Activated naive CD8-positive, alpha-beta T cell treated with anti-CD3 and anti-CD28 coated beads, Interleukin-2, amount 10 ng/mL, durations not matched to agents 7 days and 5 days (primary cell): ENCODE results near the gene MT2A. TPM values are rescaled to one million over a fixed set of nuclear protein-coding genes. Genes with fewer than 3 reads are reported as not detected.

Experiments used
- ATAC-seq: fragments of 150-1000 bp; cut with Tn5 transposase; one replicate; pipeline ENCODE4 v1.10.0; 2021; ENCODE audit warnings: low read depth, moderate library complexity
- POLR2A ChIA-PET: fragments of 350-600 bp; sonication (Branson Sonifier 250); formaldehyde crosslinking; loops from one replicate; lab custom pipeline; 2021; ENCODE audit warnings: antibody characterized with exemption; lab: Charles Lee
- DNase-seq: peaks from one replicate; pipeline ENCODE4 v3.0.0; 2021
- H3K27ac Mint-ChIP-seq: one replicate; pipeline ENCODE4 v1.8.0; 2022; ENCODE audit warnings: mild to moderate bottlenecking, mixed read lengths
- H3K27me3 Mint-ChIP-seq: one replicate; pipeline ENCODE4 v1.8.0; 2022; ENCODE audit warnings: mild to moderate bottlenecking, moderate library complexity, mixed read lengths
- H3K36me3 Mint-ChIP-seq: one replicate; pipeline ENCODE4 v1.8.0; 2021; ENCODE audit warnings: mild to moderate bottlenecking, mixed read lengths
- H3K4me1 Mint-ChIP-seq: one replicate; pipeline ENCODE4 v1.8.0; 2021; ENCODE audit warnings: mixed read lengths
- H3K4me3 Mint-ChIP-seq: one replicate; pipeline ENCODE4 v1.8.0; 2022; ENCODE audit warnings: mild to moderate bottlenecking, moderate library complexity, mixed read lengths
- H3K9me3 Mint-ChIP-seq: one replicate; pipeline ENCODE4 v1.8.0; 2021; ENCODE audit warnings: mixed read lengths
- total RNA-seq, 2 experiments: library from RNA; stranded (reverse); gene quantifications; one replicate each; pipeline ENCODE4 v1.2.3, GENCODE V29; 2021

Gene MT2A
- total RNA-seq, 2 experiments from 2014 or later = 115 to 135 TPM

- no peak overlapping the region for H3K27ac Mint-ChIP-seq
- H3K9me3 Mint-ChIP-seq = no peaks in the 10 kb centered on the region
Measured at GRCh38 chr16:56583351-56584168, 24.8 kb upstream of the MT2A start.

GRCh38 chr16:56584276-56584675 lies 24.1 kb upstream of the MT2A start:
- POLR2A ChIA-PET = no interaction called here
- Mint-ChIP-seq H3K27ac (no peak overlapping the region), H3K9me3 (no peaks in the 10 kb centered on the region), H3K27me3 (peaks cover 36% of the 10 kb centered on the region), H3K4me1 (peaks cover 7% of the 10 kb centered on the region), H3K4me3 (no peak overlapping the region), H3K36me3 (no peaks in the 10 kb centered on the region)
- no peak for ATAC-seq
- DNase-seq = no peak

More at GRCh38 chr16:56583351-56584168, 24.8 kb upstream of the MT2A start:
- no peaks in the 10 kb centered on the region for H3K36me3 Mint-ChIP-seq
- H3K4me3 Mint-ChIP-seq = no peak overlapping the region
- POLR2A ChIA-PET = no interaction called here
- peaks cover 3% of the 10 kb centered on the region for H3K4me1 Mint-ChIP-seq
- DNase-seq (no peak), ATAC-seq (no peak)
- peaks cover 32% of the 10 kb centered on the region for H3K27me3 Mint-ChIP-seq

- Mint-ChIP-seq H3K27ac (no peak overlapping the region), H3K4me3 (peak overlapping the region; percentile 83), H3K36me3 (no peaks in the 10 kb centered on the region), H3K27me3 (peaks cover 49% of the 10 kb centered on the region), H3K4me1 (peaks cover 19% of the 10 kb centered on the region), H3K9me3 (no peaks in the 10 kb centered on the region)
- ATAC-seq (no peak), DNase-seq (no peak)
- POLR2A ChIA-PET = no interaction called here
Measured at GRCh38 chr16:56588781-56589140, 19.6 kb upstream of the MT2A start.

GRCh38 chr16:56589141-56590039 lies 19.0 kb upstream of the MT2A start, which contains the start of gene MT3:
Gene MT3 (plus strand): TSS chr16:56589528. CDS start chr16:56589591, 63 bp downstream.
- no peak within 1 kb of the TSS for H3K27ac Mint-ChIP-seq
- peaks cover 18% of the 10 kb centered on the region for H3K4me1 Mint-ChIP-seq
- POLR2A ChIA-PET = no interaction called here
- peak; percentile 66 for DNase-seq
- H3K36me3 Mint-ChIP-seq = no peaks in the 10 kb centered on the region
- H3K4me3 Mint-ChIP-seq = peak within 1 kb of the TSS; percentile 83
- H3K9me3 Mint-ChIP-seq = no peaks in the 10 kb centered on the region
- peaks cover 49% of the 10 kb centered on the region for H3K27me3 Mint-ChIP-seq
- ATAC-seq = peak; percentile 81

GRCh38 chr16:56591377-56592060 lies 16.9 kb upstream of the MT2A start:
- H3K27me3 Mint-ChIP-seq = peaks cover 46% of the 10 kb centered on the region
- no peak overlapping the region for H3K4me3 Mint-ChIP-seq
- no peaks in the 10 kb centered on the region for H3K36me3 Mint-ChIP-seq
- H3K27ac Mint-ChIP-seq = no peak overlapping the region
- H3K9me3 Mint-ChIP-seq = no peaks in the 10 kb centered on the region
- no peak for ATAC-seq
- DNase-seq = no peak
- peaks cover 17% of the 10 kb centered on the region for H3K4me1 Mint-ChIP-seq
- POLR2A ChIA-PET = interaction anchor here (0.6 kb wide), 1 partner anchor 343 kb away, joined by 4 read pairs; no protein-coding TSS in a partner anchor

GRCh38 chr16:56593573-56594291 lies 14.7 kb upstream of the MT2A start:
- peaks cover 26% of the 10 kb centered on the region for H3K27me3 Mint-ChIP-seq
- H3K27ac Mint-ChIP-seq = no peak overlapping the region
- DNase-seq (no peak), ATAC-seq (no peak)
- no peaks in the 10 kb centered on the region for H3K9me3 Mint-ChIP-seq
- no peak overlapping the region for H3K4me3 Mint-ChIP-seq
- POLR2A ChIA-PET = interaction anchor here (0.6 kb wide), 1 partner anchor 63 kb away, joined by 3 read pairs; no protein-coding TSS in a partner anchor
- H3K4me1 Mint-ChIP-seq = peaks cover 18% of the 10 kb centered on the region
- H3K36me3 Mint-ChIP-seq = no peaks in the 10 kb centered on the region

GRCh38 chr16:56594292-56594619 lies 14.1 kb upstream of the MT2A start:
- H3K36me3 Mint-ChIP-seq = no peaks in the 10 kb centered on the region
- DNase-seq = no peak
- no peak for ATAC-seq
- no peak overlapping the region for H3K27ac Mint-ChIP-seq
- POLR2A ChIA-PET = interaction anchor here (0.6 kb wide), 1 partner anchor 62 kb away, joined by 3 read pairs; no protein-coding TSS in a partner anchor
- H3K9me3 Mint-ChIP-seq = no peaks in the 10 kb centered on the region
- peaks cover 24% of the 10 kb centered on the region for H3K27me3 Mint-ChIP-seq
- H3K4me3 Mint-ChIP-seq = no peak overlapping the region
- H3K4me1 Mint-ChIP-seq = peaks cover 16% of the 10 kb centered on the region

- POLR2A ChIA-PET = interaction anchor here (0.6 to 1.0 kb wide), 3 partner anchors 25 to 102 kb away, joined by 3 to 4 read pairs (median 3); partner anchors contain the start of genes BBS2 and MT1E
- Mint-ChIP-seq H3K9me3 (no peaks in the 10 kb centered on the region), H3K4me3 (no peak overlapping the region), H3K27ac (no peak overlapping the region), H3K27me3 (peaks cover 12% of the 10 kb centered on the region), H3K4me1 (peaks cover 19% of the 10 kb centered on the region), H3K36me3 (no peaks in the 10 kb centered on the region)
- DNase-seq (no peak), ATAC-seq (peak; percentile 61)
Measured at GRCh38 chr16:56600398-56600999, 7.9 kb upstream of the MT2A start.

- POLR2A ChIA-PET = no interaction called here
- peaks cover 19% of the 10 kb centered on the region for H3K4me1 Mint-ChIP-seq
- H3K9me3 Mint-ChIP-seq = no peaks in the 10 kb centered on the region
- DNase-seq = no peak
- H3K4me3 Mint-ChIP-seq = no peak overlapping the region
- peaks cover 10% of the 10 kb centered on the region for H3K27me3 Mint-ChIP-seq
- no peak for ATAC-seq
- H3K36me3 Mint-ChIP-seq = no peaks in the 10 kb centered on the region
- no peak overlapping the region for H3K27ac Mint-ChIP-seq
Measured at GRCh38 chr16:56601325-56601724, 7.1 kb upstream of the MT2A start.

GRCh38 chr16:56603589-56603988 lies 4.8 kb upstream of the MT2A start:
- Mint-ChIP-seq H3K27me3 (peaks cover 10% of the 10 kb centered on the region), H3K4me3 (no peak overlapping the region), H3K9me3 (no peaks in the 10 kb centered on the region), H3K27ac (no peak overlapping the region), H3K36me3 (no peaks in the 10 kb centered on the region), H3K4me1 (peaks cover 31% of the 10 kb centered on the region)
- DNase-seq = no peak
- POLR2A ChIA-PET = interaction anchor here (0.6 to 1.2 kb wide), 3 partner anchors 14 to 126 kb away, joined by 3 read pairs; no protein-coding TSS in a partner anchor
- ATAC-seq = peak; percentile 6

- H3K27me3 Mint-ChIP-seq = peaks cover 10% of the 10 kb centered on the region
- no peaks in the 10 kb centered on the region for H3K9me3 Mint-ChIP-seq
- POLR2A ChIA-PET = interaction anchor here (1.6 kb wide), 1 partner anchor 21 kb away, joined by 3 read pairs; the partner anchor contains the start of gene MT1E
- no peak overlapping the region for H3K4me3 Mint-ChIP-seq
- no peaks in the 10 kb centered on the region for H3K36me3 Mint-ChIP-seq
- DNase-seq (no peak), ATAC-seq (no peak)
- peaks cover 32% of the 10 kb centered on the region for H3K4me1 Mint-ChIP-seq
- no peak overlapping the region for H3K27ac Mint-ChIP-seq
Measured at GRCh38 chr16:56604966-56605365, 3.4 kb upstream of the MT2A start.

GRCh38 chr16:56605475-56605874 lies 2.9 kb upstream of the MT2A start:
- no peak for ATAC-seq
- Mint-ChIP-seq H3K27ac (peak overlapping the region; percentile 7), H3K36me3 (no peaks in the 10 kb centered on the region)

More at GRCh38 chr16:56605475-56605874, 2.9 kb upstream of the MT2A start:
- Mint-ChIP-seq H3K4me1 (peaks cover 32% of the 10 kb centered on the region), H3K4me3 (no peak overlapping the region), H3K9me3 (no peaks in the 10 kb centered on the region), H3K27me3 (peaks cover 5% of the 10 kb centered on the region)
- POLR2A ChIA-PET = interaction anchor here (1.6 kb wide), 1 partner anchor 20 kb away, joined by 3 read pairs; the partner anchor contains the start of gene MT1E
- no peak for DNase-seq
